Middle frontal gyrus (tissue), 1 donor: ENCODE results near the gene RASD2.
"Not testable (repeated sequence)": the region's sequence is repeated elsewhere in the genome, so short reads cannot be mapped to it uniquely, and the experiment has no call there.

ENCODE experiments used
- DNase-seq: peaks from one replicate; pipeline ENCODE4 v3.0.0-alpha.2; 2015; ENCODE audit warnings: low spot score; ENCODE audit errors: extremely low spot score

Gene RASD2

DNA sequence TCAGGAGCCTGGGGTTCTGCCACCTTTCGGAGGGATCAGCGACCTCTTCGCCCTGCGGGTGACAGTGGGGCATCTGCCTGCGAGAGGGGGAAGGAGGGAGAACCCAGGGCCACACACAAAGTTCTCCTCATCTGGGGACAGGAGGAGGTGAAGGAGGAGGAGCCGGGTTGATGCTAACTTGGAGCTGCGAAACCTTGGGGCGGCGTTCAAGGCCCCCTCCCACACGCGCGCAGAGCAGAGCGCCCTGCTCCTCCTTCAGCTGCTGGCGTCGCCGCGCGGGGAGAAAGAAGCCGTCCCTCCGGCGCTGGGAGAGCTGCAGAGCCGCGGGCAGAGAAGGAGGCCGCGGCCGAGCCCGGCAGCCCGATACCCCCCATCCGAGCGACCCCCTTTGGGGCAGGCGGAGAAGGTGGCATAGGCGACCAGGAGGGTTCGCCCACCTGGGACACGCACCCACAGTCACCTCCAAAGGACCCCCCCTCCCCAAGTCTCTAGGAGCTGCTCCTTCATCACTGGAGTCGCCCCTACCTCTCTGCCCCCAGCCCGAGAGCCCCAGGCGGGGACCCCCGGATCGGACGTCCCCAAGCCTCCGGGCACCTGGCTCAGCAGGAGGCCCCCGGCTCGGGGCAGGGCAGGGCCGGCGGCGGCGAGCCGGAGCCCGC, at the start of gene RASD2:
Gene RASD2 (plus strand): TSS at position 237 of the 659 bp plus-strand sequence. CDS start 5,979 bp downstream, outside the sequence.
- DNase-seq, result peak; percentile 27

GRCh38 chr22:35491061-35491907, 49.3 kb upstream of the RASD2 start:
- not testable (repeated sequence) for DNase-seq

GRCh38 chr22:35491908-35492380, 48.7 kb upstream of the RASD2 start:
- DNase-seq, result no peak

GRCh38 chr22:35493074-35493473, 47.6 kb upstream of the RASD2 start:
- DNase-seq, result no peak

DNA sequence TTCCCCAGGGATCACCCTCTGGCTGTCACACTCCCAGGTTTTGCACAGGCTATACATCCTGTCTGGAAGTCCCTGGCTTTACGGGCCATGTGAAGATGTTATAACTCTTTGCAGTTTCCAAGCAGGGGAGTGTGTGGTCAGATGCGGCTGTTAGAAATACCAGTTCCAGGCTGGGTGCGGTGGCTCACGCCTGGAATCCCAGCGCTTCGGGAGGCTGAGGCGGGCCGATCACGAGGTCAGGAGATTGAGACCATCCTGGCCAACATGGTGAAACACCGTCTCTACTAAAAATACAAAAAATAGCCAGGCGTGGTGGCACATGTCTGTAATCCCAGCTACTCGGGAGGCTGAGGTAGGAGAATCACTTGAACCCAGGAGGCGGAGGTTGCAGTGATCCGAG, 44.9 kb upstream of the RASD2 start:
- DNase-seq, result not testable (repeated sequence)

- DNase-seq, result no peak
Observed at GRCh38 chr22:35496768-35497312, 43.8 kb upstream of the RASD2 start.

DNA sequence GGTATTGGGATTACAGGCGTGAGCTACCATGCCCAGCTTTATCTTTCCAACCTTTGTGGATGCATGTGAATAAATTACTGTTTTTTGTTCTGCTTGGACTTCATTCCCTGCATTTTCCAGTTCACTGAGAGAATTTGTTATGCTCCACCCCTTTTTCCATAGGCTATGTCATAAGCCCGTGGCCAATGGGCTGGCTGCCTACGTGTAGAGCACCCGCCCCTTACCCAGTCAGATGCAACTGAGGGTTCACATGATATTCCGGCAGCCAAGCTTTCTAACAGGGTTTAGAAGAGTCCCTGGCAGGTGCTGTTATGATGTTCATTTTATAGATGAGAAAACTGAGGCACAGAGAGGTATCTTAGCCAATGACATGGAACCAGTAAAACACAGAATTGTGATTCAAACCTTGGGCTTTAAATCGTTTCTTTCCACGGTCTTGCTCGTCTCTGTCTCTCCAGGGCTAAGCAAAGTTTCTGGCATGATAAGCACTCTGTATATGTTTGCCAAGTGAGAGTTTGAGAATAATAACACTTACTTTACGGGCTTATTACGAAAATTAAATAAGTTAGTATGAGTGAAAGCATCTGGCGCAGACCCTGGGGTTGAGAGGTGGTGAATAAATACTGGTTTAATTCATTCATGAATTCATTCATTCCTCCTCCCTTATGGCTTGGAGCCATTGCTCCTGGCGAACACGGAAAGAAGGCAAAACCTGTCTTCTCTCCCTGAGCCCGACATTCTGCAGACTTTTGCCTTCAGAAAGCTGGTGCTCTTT, 42.4 kb upstream of the RASD2 start:
- no peak for DNase-seq

DNA sequence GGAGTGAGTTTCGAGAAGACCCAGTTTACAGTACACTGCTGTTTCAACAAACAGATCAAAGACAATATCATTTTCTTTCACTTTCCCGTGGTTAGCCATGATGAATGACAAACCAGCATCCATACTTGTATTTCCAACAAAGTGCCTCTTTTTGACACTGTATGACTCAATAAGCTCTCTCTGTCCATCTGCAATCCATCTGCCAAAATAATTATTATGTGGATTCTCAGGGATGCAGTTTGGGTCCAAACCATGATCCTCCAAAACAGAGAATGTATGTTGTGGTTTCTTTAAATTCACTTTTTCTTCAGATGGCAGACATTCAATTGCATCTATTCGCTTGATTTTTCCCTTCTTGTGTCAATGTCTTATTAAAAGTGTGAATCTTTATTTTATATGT, 37.8 kb upstream of the RASD2 start:
- DNase-seq, result no peak

DNA sequence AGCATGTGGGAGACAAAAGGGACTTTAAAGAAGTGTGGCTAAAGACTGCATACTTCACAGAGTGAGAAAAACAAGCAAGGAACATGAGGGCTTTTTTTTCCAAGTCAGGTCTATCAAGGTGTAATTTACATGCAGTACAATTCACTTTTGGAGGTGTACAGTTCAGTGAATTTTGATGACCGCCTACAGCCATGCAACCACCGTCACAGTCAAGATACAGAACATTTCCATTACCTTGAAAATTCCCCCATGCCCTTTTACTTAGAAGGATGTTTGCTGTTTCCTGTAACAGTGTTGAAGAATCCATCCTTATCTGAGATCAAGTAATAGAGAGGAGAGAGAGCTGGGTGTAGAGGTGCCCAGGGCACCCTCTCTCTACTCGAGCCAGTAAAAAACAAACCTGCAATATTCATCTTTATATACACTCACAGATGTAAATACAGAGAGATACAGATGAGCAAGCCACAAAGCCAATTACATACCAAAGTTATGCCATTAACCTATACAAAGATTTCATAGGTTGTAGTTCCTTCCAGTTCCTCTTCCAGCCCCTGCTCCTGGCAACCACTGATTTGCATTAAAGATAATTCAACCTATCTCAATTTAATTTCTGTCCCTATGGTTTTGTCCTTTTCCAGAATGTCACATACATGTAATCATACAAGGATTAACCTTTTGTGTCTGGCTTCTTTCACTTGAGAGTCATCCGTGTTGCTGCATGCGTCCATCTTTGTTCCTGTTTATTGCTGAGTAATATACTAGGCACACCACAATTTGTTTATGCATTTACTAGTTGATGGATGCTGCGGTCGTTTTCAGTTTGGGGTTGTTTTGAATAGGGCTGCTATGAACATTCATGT, 35.0 kb upstream of the RASD2 start:
- no peak for DNase-seq

GRCh38 chr22:35506259-35506570, 34.4 kb upstream of the RASD2 start:
- no peak for DNase-seq

- DNase-seq, result not testable (repeated sequence)
Observed at GRCh38 chr22:35507851-35508250, 32.8 kb upstream of the RASD2 start.

GRCh38 chr22:35509451-35509850, 31.2 kb upstream of the RASD2 start:
- no peak for DNase-seq

GRCh38 chr22:35509960-35510359, 30.7 kb upstream of the RASD2 start:
- no peak for DNase-seq

- DNase-seq, result no peak
Observed at GRCh38 chr22:35510481-35510934, 30.1 kb upstream of the RASD2 start.

DNA sequence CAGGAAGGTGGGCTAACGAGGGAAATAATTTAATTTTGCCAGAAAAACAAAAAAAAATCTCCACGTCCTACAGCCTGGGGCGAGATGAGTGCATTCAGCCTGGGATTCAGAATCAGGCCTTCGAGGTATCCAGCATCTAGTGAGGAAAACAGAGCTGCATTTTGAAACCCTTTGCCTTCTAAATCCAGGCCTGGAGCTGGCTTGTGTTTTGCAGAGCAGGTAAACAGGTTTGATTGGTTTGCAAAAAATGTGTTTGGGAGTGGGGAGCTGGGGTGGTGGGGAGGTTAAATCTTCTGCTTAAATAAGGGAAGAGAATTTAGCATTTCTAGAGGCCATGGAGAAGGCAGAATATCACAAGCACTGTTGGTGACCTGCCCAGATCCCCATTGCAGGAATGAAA, 29.7 kb upstream of the RASD2 start:
- no peak for DNase-seq

DNA sequence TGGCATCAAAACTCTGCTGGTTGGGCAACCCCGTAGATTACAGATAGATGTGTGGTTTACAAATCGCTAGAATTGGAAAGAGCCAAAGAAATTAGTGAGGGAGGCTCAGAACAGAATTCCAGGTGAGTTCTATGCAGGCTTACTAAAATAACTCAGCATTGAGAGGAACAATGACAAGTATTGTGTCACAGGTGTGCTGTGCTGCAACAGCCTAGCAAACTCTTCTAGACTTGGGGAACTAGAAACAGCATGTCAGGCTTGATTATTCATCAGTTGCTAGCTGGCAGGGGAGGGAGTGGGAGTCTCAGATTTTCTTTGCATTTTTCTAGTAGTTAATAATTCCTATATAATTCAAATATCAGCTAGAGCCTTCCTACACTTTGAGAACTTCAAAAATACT, 26.3 kb upstream of the RASD2 start:
- no peak for DNase-seq

DNA sequence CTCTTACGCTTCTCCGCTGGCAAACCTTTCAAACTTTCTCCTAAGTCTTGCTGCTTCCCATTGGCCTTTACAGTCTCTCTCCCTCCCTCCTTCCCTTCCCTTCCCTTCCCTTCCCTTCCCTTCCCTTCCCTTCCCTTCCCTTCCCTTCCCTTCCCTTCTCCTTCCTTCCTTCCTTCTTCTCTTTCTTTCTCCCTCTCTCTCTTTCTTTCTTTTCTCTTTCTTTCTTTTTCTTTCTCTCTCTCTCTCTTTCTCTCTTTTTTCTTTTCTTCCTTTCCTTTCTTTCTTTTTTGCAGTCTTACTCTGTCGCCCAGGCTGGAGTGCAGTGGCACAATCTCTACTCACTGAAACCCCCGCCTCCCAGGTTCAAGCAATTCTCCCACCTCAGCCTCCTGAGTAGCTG, 24.7 kb upstream of the RASD2 start:
- not testable (repeated sequence) for DNase-seq

DNA sequence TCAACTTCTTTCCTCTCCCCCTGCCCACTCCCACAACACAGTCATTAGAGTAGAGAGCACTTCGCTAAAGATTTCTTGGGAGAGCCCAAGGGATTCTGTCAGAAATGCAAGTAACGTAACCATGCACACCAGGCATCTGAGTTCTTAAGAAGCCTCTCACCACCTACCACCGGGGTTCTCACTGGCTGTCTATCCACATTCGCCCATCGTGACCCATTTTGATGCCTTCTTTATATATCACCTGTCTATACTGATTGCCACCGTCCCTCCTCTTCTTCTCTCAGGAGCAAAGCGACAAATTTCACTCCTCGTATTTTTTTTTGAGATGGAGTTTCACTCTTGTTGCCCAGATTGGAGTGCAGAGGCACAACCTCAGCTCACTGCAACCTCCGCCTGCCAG, 23.9 kb upstream of the RASD2 start:
- DNase-seq, result no peak

- no peak for DNase-seq
Observed at GRCh38 chr22:35517207-35517606, 23.4 kb upstream of the RASD2 start.

DNA sequence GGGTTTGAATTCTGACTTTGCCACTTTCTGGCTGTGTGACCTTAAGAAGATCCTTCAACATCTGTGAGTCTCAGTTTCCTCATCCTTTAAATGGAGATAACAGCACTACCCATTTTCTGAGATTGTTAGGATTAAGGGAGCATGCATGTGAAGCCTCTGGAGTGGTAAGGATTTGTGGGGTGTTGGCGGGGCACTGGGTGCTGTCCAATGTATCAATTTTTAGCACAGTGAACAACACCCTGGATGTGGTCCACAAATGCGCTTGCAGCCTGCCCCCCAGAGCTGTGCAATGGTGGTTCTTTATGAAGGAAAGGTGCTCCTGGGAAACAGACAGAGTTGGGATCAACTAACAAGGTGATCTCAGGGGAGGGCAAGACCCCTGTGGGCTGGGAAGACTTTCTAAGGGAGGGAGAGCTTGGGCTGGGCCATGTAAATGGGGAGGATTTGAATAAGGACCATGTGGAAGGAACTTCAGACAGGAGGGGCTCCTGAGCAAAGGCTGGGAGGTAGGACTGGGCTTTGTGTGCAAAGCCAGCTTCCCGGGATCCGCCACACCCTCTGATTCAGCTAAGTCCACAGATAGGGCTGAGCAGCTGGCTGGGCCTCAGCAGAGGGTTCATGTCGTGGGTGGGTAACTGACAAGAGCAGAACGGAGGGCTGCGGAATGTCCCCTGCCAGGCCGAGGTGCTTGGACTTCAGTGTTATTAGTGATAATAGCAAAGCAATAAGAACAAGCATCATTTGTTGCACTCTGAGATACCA, 22.7 kb upstream of the RASD2 start:
- DNase-seq, result no peak
